Peyer's patch (tissue), 4 donors: ENCODE results near the gene GJD2.

Experiments
- CTCF ChIP-seq, 6 experiments: fragments of 450-650 bp in 4 of 6; fragments of 200-600 bp in 2 of 6; sonication (generic) in 1 of 6; IDR thresholded peaks; one replicate each; pipeline ENCODE4 v1.5.1; 2017 to 2019; ENCODE audit warnings: antibody characterized with exemption in 6 of 6, mild to moderate bottlenecking in 3 of 6, moderate library complexity in 1 of 6
- POLR2A ChIP-seq, 2 donors: fragments of 450-650 bp; IDR thresholded peaks; one replicate each; pipeline ENCODE4 v1.5.1; 2017; ENCODE audit warnings: antibody characterized with exemption in 2 of 2, mild to moderate bottlenecking in 2 of 2, moderate library complexity in 2 of 2

DNA sequence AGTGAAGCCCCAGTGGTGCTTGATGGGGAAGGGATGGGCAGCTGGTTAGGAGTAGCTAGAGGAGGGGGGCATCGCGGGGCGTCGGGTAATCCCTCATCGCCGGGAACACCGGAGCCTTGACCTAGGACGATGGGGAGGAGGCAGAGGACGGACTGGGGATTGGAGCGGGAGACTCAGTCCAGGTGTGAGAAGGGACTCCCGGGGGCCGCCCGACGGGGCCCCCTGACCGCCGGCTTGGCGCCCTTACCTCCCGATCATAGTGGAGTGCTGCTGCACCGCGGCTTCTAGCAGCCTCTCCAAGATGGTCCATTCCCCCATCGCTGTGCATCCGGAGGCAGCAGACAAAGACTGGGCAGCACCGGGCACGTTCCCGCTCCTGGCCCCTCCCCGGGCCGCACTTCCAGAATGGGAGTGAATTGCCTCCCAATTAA, 612 bp downstream of the GJD2 start:
- TF ChIP-seq CTCF (IDR thresholded peaks at IDR 0.05) (no peak), POLR2A (IDR thresholded peaks at IDR 0.05) (no peak)
